ENCODE results near the gene DNAJC8.

DNAJC8 gene

GRCh38 chr1:28170001-28170596 lies 62.7 kb downstream of the DNAJC8 start:
- DNase-seq, result no peak

DNA sequence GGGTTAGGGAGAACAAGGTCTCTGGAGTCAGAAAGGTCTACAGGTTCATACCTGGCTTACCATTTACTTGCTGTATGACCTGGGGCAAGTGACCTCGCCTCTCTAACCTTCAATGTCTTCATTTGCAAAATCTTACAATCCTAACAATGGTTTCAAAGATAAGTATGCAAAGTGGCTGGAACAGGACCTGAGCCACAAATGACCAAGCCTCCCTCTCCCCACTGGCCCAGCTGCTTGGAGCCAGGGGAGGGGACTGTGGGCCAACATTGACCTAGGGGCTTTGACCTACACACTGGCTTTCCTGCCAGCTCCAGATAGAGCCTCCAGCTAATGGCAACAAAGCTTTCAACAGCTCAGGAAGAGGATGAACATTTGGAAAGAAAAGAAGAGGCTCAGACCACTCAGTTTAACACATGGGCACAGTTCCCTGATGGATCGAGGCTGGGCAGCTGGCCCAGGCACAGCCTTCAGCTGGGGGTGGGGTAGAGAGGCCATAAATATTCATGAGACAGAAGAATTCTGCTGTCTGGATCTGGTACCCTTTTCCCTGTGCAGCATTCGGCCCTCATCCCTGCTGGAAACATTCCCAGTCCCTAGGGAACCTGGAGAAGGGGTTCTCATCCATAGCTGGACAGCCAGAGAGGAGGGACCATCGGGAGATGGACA lies 69.2 kb downstream of the DNAJC8 start:
- DNase-seq, result no peak

GRCh38 chr1:28162151-28162550 lies 70.7 kb downstream of the DNAJC8 start:
- DNase-seq, result no peak

DNA sequence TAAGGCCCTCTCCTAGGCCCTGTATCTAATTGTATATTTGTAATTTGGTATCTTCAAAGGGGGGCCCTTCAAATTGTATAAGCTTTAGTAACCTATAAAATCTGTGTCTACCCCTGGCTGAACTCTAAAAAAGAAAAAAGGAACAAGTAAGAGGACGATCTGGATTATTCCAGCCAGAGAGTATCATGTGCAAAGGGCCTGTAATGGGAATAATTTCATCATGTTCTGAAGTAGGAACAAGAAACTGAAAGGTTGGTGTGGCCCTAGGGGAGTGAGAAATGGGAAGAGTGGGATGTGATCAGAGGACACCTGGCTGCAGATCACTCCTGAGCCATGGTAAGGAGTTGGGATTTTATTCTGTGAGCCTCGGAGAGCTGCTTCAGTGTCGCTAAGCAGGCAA lies 71.1 kb downstream of the DNAJC8 start:
- no peak for DNase-seq

DNA sequence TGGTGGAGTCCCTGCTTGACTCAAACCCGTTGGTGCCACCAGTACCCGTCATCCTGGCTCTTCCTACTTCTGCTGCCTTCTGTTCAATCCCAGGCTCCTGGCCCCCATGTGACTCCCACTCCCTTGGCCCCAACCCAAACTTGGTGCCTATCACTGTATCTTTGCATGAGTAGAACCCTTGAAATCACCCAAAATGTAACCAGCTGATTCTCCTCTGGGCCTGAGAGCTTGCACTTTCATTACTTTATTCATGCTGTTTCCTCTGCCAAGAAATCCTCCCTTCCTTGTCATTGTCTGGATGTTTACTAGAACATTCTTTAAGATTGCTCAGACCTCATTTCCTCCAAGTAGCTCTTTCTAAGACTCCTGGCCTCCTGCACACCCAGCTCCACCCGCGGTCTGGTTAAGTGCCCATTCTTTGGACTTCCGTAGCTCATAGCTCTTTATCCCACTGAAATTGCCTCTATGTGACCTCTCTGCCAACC lies 72.0 kb downstream of the DNAJC8 start:
- no peak for DNase-seq

DNA sequence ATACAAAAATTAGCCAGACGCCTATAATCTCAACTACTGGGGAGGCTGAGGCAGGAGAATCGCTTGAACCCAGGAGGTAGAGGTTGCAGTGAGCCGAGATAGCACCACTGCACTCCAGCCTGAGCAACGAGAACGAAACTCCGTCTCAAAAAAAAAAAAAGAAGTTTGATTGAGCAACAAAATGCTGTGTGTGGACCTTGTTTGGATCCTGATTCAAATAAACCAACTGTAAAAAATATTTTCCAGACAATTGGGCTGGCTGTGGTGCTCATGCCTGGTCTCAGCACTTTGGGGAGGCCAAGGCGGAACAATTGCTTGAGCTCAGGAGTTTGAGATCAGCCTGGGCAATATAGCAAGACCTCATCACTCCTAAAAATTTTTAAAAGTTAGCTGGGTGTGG lies 73.1 kb downstream of the DNAJC8 start:
- no peak for DNase-seq

GRCh38 chr1:28159243-28159642 lies 73.6 kb downstream of the DNAJC8 start:
- no peak for DNase-seq

GRCh38 chr1:28157894-28158293 lies 74.9 kb downstream of the DNAJC8 start:
- DNase-seq, result no peak

DNA sequence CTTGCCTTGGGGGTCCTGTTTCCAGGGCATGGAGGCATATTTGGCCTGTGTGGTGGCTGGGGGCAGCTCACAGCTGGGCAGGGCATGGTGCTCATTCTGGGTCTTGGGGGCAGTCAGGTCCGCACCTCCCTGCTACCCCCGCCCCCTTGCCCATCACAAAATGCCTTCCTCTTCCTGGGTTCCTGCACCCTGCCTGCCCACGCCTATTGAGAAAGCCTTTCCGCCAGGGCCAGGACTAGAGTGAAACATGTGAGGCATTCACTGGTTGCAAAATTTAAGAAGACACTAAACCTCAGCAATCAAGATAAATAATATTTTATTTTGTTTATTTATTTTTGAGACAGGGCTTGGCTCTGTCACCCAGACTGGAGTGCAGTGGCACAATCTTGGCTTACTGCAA lies 76.0 kb downstream of the DNAJC8 start:
- DNase-seq, result no peak

DNA sequence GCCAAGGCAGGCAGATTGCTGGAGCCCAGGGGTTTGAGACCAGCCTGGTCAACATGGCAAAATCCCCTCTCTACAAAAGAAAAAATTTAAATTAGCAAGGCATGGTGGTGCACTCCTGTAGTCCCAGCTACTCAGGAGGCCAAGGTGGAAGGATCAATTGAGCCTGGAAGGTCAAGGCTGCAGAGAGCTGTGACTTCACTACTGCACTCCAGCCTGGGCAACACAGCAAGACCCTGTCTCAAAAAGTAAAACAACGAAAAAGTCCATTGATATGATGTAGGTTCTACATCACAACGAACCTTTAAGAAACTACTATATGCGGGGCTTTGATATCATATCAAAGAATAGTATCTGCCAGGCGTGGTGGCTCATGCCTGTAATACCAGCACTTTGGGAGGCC lies 77.2 kb downstream of the DNAJC8 start:
- no peak for DNase-seq

GRCh38 chr1:28154078-28154594 lies 78.7 kb downstream of the DNAJC8 start:
- no peak for DNase-seq
